Activated CD8-positive, alpha-beta T cell treated with anti-CD3 and anti-CD28 coated beads for 36 hours (primary cell): ENCODE results near the gene MAP2. TPM values are rescaled to one million over a fixed set of nuclear protein-coding genes. Genes with fewer than 3 reads are reported as not detected.

Experiments used
- ATAC-seq: fragments of 200-7000 bp; cut with Tn5 transposase; one replicate; pipeline ENCODE4 v1.10.0; 2021; ENCODE audit warnings: mild to moderate bottlenecking, moderate library complexity
- CTCF ChIA-PET: fragments of 350-600 bp; sonication (Branson Sonifier 250); formaldehyde crosslinking; loops from one replicate; lab custom pipeline; 2021; ENCODE audit warnings: antibody characterized with exemption; lab: Charles Lee
- POLR2A ChIA-PET: fragments of 350-600 bp; sonication (Branson Sonifier 250); formaldehyde crosslinking; loops from one replicate; lab custom pipeline; 2021; ENCODE audit warnings: antibody characterized with exemption; lab: Charles Lee
- DNase-seq: peaks from one replicate; pipeline ENCODE4 v3.0.0-alpha.2; 2020
- H3K27ac Mint-ChIP-seq: one replicate; pipeline ENCODE4 v1.8.0; 2021; ENCODE audit warnings: mild to moderate bottlenecking, mixed read lengths
- H3K27me3 Mint-ChIP-seq: one replicate; pipeline ENCODE4 v1.8.0; 2021; ENCODE audit warnings: mixed read lengths
- H3K36me3 Mint-ChIP-seq: one replicate; pipeline ENCODE4 v1.8.0; 2021; ENCODE audit warnings: low read depth, mixed read lengths
- H3K4me1 Mint-ChIP-seq: one replicate; pipeline ENCODE4 v1.8.0; 2021; ENCODE audit warnings: low read depth, mixed read lengths
- H3K4me3 Mint-ChIP-seq: one replicate; pipeline ENCODE4 v1.8.0; 2021; ENCODE audit warnings: mild to moderate bottlenecking, moderate library complexity, mixed read lengths
- H3K9me3 Mint-ChIP-seq: one replicate; pipeline ENCODE4 v1.8.0; 2021; ENCODE audit warnings: mixed read lengths
- CTCF ChIP-seq: fragments of 200-600 bp; IDR thresholded peaks from one replicate; pipeline ENCODE4 v1.8.0; 2022; ENCODE audit warnings: antibody characterized with exemption, mild to moderate bottlenecking
- intact Hi-C: fragments of 100-400 bp; cut with micrococcal nuclease; formaldehyde crosslinking; loops from one replicate; pipeline ENCODE4 v1.10.0; 2022
- total RNA-seq, 2 experiments: library from RNA; stranded (reverse); gene quantifications; one replicate each; pipeline ENCODE4 v1.2.3, GENCODE V29; 2021

The MAP2 gene
- total RNA-seq, 2 experiments from 2014 or later = not detected

GRCh38 chr2:209767316-209767715, 343.5 kb downstream of the MAP2 start:
- no peak for ATAC-seq

GRCh38 chr2:209768557-209768956, 344.7 kb downstream of the MAP2 start:
- ChIA-PET POLR2A (no interaction called here), CTCF (no interaction called here)
- Mint-ChIP-seq H3K27ac (no peak overlapping the region), H3K36me3 (no peaks in the 10 kb centered on the region), H3K4me3 (no peak overlapping the region), H3K27me3 (peaks cover 17% of the 10 kb centered on the region), H3K4me1 (no peaks in the 10 kb centered on the region), H3K9me3 (no peaks in the 10 kb centered on the region)
- ATAC-seq (no peak), DNase-seq (no peak)
- intact Hi-C loops = no loop called here
- no peak for TF ChIP-seq CTCF

More at GRCh38 chr2:209767316-209767715, 343.5 kb downstream of the MAP2 start:
- TF ChIP-seq CTCF = no peak
- POLR2A ChIA-PET = no interaction called here
- no peak for DNase-seq
- H3K9me3 Mint-ChIP-seq = peaks cover 2% of the 10 kb centered on the region
- intact Hi-C loops = no loop called here
- CTCF ChIA-PET = no interaction called here
- no peaks in the 10 kb centered on the region for H3K36me3 Mint-ChIP-seq
- no peak overlapping the region for H3K27ac Mint-ChIP-seq
- no peak overlapping the region for H3K4me3 Mint-ChIP-seq
- peaks cover 10% of the 10 kb centered on the region for H3K27me3 Mint-ChIP-seq
- H3K4me1 Mint-ChIP-seq = no peaks in the 10 kb centered on the region

- intact Hi-C loops = no loop called here
- ChIA-PET CTCF (no interaction called here), POLR2A (interaction anchor here (0.5 kb wide), 1 partner anchor 169 kb away, joined by 3 read pairs; no protein-coding TSS in a partner anchor)
- DNase-seq (peak; percentile 38), ATAC-seq (peak; percentile 55)
- Mint-ChIP-seq H3K36me3 (no peaks in the 10 kb centered on the region), H3K27me3 (peaks cover 17% of the 10 kb centered on the region), H3K4me1 (no peaks in the 10 kb centered on the region), H3K4me3 (no peak within 1 kb of the TSS), H3K27ac (no peak within 1 kb of the TSS), H3K9me3 (no peaks in the 10 kb centered on the region)
- TF ChIP-seq CTCF = no peak
Measured at GRCh38 chr2:209771474-209772289, 347.8 kb downstream of the MAP2 start, which contains the start of gene UNC80. Gene UNC80, plus strand, starts transcription at chr2:209771832. Its CDS starts 241 bp downstream, at chr2:209772073.

- intact Hi-C loops = no loop called here
- Mint-ChIP-seq H3K27ac (no peak overlapping the region), H3K27me3 (peaks cover 17% of the 10 kb centered on the region), H3K9me3 (no peaks in the 10 kb centered on the region), H3K4me3 (no peak overlapping the region), H3K4me1 (no peaks in the 10 kb centered on the region), H3K36me3 (no peaks in the 10 kb centered on the region)
- TF ChIP-seq CTCF = no peak
- ATAC-seq (no peak), DNase-seq (no peak)
- ChIA-PET POLR2A (interaction anchor here (0.5 kb wide), 1 partner anchor 169 kb away, joined by 3 read pairs; no protein-coding TSS in a partner anchor), CTCF (no interaction called here)
Measured at GRCh38 chr2:209772290-209772685, 348.4 kb downstream of the MAP2 start.

- ChIA-PET CTCF (no interaction called here), POLR2A (no interaction called here)
- Mint-ChIP-seq H3K36me3 (no peaks in the 10 kb centered on the region), H3K4me1 (no peaks in the 10 kb centered on the region), H3K4me3 (no peak overlapping the region), H3K27me3 (peaks cover 17% of the 10 kb centered on the region), H3K27ac (no peak overlapping the region), H3K9me3 (no peaks in the 10 kb centered on the region)
- no peak for TF ChIP-seq CTCF
- DNase-seq (no peak), ATAC-seq (no peak)
- intact Hi-C loops = no loop called here
Measured at GRCh38 chr2:209773377-209773776, 349.5 kb downstream of the MAP2 start.
